HG03457 (cell line): Measurements from ENCODE around the gene ADAM21.
"Not testable (repeated sequence)": the region's sequence is repeated elsewhere in the genome, so short reads cannot be mapped to it uniquely, and the experiment has no call there.

Source experiments
- ATAC-seq: cut with Tn5 transposase; IDR thresholded peaks from one replicate; pipeline ENCODE4 v1.9.1; 2021; ENCODE audit warnings: moderate number of reproducible peaks; ENCODE audit not compliant: unreplicated experiment

The ADAM21 gene

DNA sequence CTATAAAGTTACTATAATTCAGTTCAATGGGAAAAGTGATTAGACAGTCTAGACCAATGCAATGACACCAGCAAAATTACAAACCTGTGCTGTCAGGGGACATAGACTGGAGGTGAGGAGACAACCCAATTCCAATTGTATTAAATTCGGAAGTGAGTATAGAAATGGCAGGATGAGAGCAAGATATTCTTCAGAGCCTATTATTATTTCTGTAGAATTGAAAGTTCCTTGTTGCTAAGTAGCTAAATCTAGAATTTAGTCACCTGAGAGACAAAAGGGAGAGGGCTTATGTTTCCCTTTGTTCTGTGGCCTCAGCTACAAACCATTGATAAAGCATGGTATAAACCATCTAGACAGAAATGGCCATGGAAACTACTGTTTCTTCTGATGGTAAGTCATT, at the start of gene ADAM21:
TSS of gene ADAM21 (plus strand) at position 301 of the 400 bp plus-strand sequence. CDS start 5,326 bp downstream, outside the sequence.
- no peak for ATAC-seq

DNA sequence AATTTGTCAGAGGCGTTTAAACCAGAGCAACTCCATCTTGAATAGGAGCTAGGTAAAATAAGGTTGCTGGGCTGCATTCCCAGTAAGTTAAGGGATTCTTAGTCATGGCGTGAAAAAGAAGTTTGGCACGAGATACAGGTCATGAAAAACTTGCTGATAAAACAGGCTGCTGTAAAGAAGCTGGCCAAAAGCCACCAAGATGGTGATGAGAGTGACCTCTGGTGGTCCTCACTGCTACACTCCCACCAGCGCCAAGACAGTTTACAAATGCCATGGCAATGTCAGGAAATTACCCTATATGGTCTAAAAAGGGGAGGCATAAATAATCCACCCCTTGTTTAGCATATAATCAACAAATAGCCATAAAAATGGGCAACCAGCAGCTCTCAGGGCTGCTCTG, 48.6 kb upstream of the ADAM21 start:
- ATAC-seq: not testable (repeated sequence)

DNA sequence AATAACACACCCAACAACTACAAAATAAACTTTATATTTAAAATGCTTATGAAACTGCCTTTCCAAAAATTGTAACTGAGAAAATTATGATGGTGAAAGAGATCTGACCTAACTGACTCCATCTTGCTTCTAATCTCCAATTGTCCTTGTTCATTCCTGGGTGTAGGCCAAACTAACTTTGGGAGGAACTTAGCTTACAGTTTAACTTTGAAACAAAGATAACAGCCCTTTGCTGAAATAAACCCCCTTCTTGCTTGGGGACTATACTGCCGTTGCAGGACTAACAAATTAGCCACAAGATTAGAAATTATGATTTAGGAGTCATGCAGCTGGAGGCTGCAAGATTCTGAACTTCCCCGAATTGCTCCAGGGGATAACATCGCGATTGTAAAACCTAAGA, 45.8 kb upstream of the ADAM21 start:
- ATAC-seq: not testable (repeated sequence)

DNA sequence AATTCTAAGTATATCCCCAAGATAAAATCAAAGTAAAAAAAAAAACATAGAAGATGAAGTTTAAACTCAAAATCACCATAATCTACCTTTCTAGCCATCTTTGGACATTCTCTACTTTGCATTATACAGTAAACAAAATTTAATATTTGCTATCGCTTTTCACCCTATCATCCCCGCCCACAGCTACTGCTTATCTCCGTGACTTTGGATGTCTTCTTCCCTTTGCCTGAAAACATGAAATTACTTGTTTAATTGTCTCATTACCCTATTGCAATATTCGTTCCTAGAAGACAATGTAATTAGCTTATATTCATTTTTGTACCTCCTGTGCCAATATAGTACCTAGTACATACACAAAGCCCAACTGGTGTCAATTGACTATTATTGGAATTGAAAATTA, 44.4 kb upstream of the ADAM21 start:
- ATAC-seq: no peak

DNA sequence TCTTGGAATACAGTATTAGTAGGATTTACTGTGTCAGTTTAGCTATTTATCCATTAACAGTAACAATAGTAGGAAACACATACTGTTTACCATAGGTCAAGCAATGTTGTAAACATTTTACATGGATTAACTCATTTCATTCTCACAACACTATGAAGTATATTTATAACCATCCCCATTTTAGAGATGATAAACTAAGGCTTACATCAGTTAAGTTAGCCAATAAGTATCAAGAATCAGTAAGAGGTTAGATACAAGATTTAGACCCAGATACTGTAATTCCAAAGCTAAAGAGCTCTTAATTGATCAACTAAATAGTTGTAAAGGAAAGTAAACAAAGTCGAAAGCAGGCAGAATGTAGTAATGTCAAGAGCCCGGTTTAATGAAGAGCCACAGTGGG, 36.2 kb upstream of the ADAM21 start:
- ATAC-seq: no peak

DNA sequence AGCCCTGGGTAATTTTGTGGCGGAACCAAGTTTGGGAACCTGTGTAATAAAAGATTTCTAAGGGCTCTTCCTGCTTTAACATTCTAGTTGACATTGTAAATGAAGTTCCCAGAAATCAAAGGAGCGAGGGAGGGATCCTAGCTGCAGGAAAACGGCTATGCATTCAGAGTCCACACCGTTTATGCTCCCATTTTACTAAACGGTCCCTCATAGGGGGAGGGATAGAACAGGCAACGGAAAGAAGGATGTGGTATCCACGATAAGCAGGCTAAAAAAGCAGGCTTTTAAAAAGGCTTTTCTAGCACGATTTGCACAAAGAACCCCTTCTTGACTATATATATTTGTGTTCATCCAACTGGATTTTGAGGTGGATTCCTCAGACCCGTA, 35.6 kb upstream of the ADAM21 start:
- no peak for ATAC-seq

DNA sequence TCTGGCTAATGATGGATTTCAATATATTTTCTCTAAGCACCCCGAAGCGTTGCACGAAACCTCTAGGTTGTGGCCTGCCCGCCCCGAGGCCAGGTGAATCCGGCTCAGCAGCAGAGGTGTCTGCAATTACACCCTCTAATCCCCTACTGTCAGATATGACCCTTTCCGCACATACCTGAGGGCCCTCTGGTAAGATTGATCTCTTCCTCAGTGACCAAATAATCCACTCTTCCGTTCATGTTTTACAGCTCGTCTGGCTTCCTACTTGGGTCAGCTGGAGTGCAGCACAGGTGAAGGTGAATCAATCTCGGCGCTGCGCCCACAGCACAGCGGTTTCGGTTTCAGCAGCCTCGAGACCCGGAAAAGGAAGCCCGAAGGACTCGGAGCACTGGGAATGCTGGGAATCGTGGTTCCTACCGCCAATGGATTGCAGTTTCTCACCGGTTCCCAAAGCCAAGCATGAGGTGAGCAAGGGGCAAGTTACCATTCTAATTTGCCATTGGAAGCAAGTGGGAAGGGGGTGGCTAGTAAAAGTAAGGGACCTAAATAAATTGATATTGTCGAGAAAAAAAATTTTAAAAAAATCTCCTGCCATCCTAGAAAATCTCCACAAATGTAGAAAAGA, 35.1 kb upstream of the ADAM21 start, which contains the start of gene SYNJ2BP:
TSS of gene SYNJ2BP (minus strand) at position 366 of the 625 bp plus-strand sequence. CDS start at position 239, 127 bp downstream.
- no peak for ATAC-seq

DNA sequence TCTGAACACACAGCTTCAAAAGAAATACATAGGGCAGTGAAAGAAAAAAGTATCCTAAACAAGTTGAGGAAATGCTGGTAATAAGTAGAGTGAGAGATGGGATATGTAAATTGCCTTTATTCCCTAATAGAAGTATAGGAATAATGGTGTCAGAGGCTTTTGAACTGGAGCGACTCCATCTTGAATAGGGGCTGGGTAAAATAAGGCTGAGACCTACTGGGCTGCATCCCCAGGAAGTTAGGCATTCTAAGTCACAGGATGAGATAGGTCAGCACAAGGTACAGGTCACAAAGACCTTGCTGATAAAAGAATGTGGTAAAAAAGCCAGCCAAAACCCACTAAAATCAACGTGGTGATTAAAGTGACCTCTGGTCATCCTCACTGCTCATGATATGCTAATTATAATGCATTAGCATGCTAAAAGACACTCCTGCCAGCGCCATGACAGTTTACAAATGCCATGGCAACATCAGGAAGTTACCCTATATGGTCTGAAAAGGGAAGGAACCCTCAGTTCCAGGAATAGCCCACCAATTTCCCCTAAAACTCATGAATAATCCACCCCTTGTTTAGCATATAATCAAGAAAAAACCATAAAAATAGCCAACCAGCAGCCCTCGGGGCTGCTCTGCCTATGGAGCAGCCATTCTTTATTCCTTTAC, 32.6 kb upstream of the ADAM21 start:
- ATAC-seq: not testable (repeated sequence)

DNA sequence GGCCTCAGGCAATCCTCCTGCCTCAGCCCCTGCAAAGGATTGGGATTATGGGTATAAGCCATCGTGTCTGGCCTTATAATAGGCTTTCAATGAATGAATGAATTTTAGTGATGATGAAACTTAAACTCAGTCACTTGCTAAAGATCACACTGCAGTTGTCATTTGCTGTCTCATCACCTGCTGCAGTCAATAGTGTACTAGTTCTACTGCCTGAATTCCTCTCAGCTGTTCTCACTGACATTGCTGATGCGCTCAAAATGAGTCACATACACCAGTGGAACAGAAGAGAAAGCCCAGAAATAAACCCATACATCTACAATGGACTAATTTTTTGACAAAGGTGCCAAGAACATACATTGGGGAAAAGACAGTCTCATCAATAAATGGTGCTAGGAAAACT, 29.4 kb upstream of the ADAM21 start:
- no peak for ATAC-seq

DNA sequence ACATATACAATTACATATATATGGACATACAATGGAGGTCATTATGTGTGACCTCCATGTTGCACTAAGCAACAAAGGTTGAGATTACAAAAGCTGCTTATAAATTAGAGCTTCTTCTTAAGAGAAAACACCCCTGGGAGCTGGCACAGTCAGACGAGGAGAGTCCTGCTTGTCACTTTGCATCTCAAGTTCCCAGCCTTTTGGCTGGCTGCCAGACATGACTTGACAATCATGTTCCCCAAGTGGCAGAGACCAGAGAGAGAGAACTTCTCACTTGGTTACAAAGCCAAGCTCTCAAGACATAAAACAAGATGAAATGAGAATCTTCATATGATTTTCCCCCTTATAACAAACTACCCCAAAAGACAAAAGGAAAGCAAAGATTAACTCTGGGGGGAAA, 26.6 kb upstream of the ADAM21 start:
- ATAC-seq: no peak

DNA sequence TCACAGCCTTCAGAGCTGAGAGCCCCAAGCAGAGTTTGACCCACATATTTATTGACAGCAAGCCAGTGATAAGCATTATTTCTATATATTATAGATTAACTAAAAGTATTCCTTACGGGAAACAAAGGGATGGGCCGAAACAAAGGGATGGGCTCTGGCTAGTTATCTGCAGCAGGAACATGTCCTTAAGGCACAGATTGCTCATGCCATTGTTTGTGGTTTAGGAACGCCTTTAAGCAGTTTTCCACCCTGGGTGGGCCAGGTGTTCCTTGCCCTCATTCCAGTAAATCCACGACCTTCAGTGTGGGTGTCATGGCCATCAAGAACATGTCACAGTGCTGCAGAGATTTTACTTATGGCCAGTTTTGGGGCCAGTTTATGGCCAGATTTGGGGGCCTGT, 25.4 kb upstream of the ADAM21 start:
- ATAC-seq: not testable (repeated sequence)

DNA sequence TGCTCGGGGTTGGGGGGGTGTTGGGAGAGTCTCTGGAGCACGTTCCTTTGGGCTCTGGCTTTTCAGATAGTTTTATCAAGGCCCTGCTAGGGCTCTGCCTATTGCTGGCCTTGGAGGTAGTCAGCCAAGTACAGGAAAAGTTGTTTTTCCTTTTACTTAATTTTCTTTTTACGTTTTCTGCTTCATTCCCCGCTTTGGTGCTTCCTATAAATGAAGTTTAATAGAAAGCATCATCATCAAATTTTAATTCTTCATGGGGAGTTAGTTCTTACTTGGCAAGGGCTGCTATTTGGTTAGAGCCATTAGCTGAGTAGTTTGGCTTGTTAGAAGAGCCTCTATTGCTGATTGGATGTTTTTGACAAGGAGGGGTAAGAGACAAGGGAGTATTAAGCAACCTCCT, 15.1 kb upstream of the ADAM21 start:
- ATAC-seq: no peak

DNA sequence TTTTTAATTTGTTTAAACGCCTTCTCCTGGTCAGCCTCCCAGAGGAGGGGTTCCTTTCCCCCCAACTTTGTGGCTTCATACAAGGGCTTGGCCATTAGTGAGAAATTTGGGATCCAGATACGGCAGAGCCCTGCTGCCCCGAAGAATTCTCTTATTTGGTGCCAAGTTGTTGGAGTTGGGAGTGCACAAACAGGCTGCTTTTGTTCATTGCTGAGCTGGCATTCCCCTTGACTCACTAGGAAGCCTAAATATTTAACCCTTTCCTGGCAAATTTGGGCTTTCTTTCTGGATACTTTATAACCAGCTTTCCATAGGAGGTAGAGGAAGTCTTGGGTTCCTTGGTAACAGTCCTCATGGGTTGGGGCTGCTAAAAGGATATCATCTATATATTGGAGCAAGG, 10.3 kb upstream of the ADAM21 start:
- ATAC-seq: no peak

DNA sequence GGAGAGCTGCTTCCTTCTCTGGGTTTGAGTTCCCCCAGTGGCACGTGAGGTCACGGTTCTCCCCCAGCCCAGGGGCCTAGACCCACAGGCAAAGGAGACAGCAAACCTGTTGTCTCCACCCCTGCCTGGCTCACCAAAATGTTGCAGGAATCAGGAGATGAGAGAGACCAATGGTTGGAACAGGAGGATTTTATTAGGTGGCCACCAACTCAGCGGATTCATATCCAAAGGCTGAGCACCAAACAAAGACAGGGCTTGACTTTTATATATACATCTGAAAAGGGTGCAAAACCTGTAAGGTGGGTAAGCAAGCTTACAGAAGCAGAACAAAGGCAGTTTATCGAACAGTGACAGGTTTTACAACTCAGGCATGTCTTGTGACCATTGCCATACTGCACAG, 9.2 kb upstream of the ADAM21 start:
- ATAC-seq: no peak

DNA sequence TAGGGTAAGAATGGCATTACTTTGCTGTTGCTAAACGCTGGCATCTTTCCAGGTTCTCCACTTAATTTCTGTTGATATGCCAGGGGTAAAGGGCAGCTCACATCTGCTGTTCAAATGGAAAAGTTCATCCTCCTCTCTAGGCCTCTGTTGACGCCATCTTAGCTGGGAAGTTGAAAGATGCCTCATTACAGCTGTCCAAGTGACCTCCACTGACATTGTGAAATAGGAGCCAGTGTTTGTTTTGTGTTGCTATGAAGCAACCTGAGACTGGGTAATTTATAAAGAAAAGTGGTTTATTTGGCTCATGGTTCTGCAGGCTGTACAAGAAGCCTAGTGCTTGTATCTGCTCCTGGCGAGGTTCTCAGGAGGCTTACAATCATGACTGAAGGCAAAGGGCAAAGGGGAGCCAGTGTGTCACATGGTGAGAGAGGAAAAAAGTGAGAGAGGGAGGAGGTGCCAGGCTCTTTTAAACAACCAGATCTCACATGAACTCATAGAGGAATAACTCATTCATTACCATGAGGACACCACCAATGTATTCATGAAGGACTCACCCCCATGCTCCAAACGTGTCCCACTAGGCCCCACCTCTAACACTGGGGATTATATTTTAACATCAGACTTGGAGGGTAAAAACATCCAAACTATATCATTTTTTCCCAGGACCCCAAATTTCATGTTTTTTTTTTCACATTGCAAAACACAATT, 3.2 kb upstream of the ADAM21 start:
- ATAC-seq: no peak

DNA sequence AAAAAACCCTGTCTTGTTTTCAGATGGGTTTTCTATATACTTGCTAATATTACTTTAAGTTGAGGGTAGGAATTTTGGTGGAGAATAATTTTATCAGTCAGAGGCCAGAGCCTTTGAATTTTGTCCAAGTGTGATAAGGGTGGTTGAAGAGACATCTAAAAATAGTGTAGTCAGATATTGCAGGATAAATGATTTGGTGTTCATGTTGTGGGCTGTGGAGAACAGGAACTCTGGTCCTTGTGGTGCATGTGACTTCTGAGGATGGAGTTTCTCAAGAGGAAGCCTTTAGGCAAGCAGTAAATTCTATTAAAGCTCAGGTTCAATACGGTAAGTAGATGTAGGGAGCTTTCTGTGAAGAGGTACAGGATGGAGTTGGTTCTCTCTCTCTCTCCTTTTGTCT, 2.8 kb downstream of the ADAM21 start:
- ATAC-seq: no peak

DNA sequence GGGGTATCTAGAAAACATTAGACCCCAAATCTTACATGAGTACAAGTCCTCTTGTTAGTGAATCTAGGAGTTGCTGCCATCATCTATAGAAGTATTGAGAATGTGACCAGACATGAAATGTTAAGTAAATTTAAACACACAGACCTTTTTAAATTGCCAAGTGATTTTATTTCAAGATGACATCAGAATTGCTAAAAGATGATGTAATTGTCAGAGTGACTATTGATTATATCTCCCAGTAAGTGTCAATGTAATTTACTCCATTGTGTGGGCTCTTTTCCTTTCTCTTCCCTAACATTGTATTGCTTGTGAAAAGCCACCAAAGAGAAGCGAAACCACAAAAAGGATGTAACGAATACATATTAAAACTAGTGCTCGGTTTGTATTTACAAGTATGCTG, 16.8 kb downstream of the ADAM21 start:
- no peak for ATAC-seq

DNA sequence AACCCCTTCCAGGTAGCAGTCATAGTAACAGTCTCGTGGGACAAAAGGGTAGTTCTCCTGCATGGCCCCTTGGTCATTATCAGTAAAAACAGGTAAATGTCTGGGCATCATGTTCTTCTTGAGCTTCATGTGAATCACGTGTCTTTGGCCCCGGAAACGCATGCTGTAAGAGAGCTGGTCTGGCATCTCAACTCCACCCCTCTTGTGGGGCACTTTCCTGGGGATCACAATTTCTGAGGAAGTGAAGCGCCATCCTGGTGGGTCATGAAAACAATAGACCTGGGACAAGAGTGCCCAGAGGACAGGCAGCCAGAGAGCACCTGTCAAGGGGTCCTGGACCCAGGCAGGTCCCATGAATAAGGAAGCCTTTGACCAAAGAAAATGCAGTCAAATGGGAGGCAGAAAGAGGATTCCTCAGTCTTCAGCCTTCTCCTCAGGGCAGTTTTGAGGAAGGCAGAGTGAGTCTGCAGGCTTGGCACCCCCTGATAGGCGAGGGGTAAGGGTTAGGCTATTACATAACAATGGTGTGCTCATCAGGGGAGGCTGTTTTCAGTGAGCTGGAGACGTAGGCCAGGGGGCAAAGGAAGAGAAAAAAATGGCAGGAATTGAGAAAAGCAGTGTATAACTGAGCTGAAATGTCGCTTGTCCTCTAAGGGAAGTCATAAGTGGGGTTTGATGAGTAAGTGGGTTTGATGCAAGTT, 19.0 kb downstream of the ADAM21 start:
- ATAC-seq: not testable (repeated sequence)

DNA sequence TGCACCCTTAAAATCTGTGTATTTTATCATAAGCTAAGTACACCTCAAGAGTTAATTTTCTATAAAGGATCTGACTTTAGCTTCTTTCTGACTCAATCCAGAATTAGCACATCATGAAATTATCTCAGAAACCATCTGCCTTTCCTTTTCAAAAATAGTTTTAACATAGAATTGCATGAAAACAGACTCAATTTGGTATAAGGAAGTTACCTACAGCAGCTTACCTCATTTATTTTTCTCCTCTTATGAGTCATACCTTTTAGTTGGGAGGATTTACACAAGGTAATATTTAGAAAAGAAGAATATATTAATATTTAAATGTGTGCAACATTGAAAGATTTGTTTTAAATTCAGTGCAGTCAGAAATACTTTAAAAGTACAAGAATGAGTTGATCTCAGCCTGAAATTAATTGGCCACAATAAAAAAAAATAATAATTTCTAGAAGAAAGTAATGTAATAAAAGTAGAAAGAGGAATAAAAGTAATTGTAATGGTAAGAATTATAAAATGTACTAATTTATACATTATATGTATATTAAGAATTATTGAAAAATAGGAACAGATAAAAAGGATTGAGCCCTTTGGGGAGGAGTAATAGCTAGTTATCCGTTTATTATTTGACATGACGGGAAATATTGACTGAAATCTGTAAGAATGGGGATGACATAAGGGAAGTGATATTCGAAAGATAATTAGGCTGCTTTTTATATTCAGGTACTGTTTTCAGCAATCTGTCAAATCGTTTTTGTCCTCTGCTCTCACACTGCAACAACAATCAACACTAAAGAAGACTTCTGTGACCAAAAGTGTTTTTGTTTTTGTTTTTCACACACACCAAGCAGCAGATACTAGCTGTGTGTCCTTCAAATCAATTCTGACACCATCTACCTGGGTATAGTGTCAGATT, 20.5 kb downstream of the ADAM21 start:
- no peak for ATAC-seq

DNA sequence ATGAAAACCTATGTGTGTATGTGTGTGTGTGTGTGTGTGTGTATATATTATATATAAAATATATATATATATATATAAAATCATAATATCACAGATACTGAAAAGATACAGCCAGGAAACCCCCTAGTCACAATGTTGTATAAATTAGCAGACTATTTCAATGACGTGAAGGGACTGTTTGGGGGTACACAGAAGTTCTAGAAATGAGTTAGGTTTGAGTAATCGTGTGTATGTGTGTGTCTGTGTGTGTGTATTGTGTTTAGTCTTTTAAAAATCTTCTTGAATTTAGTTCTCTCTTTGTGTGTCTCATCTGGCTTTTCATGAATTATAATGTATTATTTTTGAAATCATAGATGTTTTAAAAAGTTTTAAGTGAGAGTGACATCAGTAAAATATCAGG, 21.9 kb downstream of the ADAM21 start:
- no peak for ATAC-seq
